Uterus (tissue), 2 donors: ENCODE results near the gene IL6R.

Experiments used
- CTCF ChIP-seq, 4 experiments: fragments of 200-600 bp in 2 of 4; fragments of 450-650 bp in 2 of 4; sonication (generic) in 2 of 4; IDR thresholded peaks; one replicate each; pipeline ENCODE4 v1.5.1; 2016 to 2019; ENCODE audit warnings: antibody characterized with exemption in 4 of 4, mild to moderate bottlenecking in 2 of 4, moderate library complexity in 1 of 4
- POLR2A ChIP-seq, 2 donors: fragments of 450-650 bp; IDR thresholded peaks; one replicate each; pipeline ENCODE4 v1.6.1; 2016; ENCODE audit warnings: antibody characterized with exemption in 2 of 2, mild to moderate bottlenecking in 1 of 2, moderate library complexity in 1 of 2

GRCh38 chr1:154469844-154470560, 64.9 kb downstream of the IL6R start:
- TF ChIP-seq POLR2A (IDR thresholded peaks at IDR 0.05) = no peak
- no peak for TF ChIP-seq CTCF (IDR thresholded peaks at IDR 0.05)
